Activated CD4-positive, alpha-beta T cell treated with anti-CD3 and anti-CD28 coated beads, Interleukin-2, amount 50 U/mL, for 24 hours (primary cell): Measurements from ENCODE around the gene ANXA4.

ENCODE experiments used
- DNase-seq, 2 donors: peaks; one replicate each; pipeline ENCODE4 v3.0.0-alpha.2; 2020; ENCODE audit warnings: low read depth in 1 of 2, low spot score in 1 of 2

Gene ANXA4

DNA sequence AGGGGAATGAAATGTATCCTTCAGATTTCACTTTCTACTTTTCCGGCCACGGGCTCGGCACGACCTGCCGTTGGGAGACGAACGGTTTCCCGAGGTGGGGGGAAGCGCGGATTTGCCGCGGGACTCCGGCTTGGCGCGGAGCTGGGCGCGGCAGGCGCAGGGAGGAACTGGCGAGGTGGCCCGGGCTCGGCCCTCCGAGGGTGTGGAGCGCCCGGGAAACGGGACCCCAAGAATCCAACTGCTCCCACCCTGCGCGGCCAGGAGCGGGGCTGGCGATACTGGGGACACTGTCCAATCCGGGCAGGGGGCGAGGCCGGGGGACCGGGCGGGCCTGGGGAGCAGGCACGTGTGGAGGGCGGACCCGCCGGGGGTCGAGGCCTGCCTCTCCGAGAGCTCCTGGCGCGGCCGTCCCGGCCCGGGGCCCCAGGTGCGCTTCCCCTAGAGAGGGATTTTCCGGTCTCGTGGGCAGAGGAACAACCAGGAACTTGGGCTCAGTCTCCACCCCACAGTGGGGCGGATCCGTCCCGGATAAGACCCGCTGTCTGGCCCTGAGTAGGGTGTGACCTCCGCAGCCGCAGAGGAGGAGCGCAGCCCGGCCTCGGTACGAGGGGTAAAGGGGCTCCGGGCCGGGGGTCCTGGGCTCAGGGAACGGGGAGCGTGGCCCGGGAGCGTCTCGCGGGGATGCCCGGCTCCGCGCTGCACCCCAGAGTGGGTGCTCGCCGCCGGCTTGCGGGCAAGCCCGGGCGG is at the start of gene ANXA4:
ANXA4 (plus strand) TSS at position 560 of the 747 bp plus-strand sequence. CDS start 39,432 bp downstream, outside the sequence.
- peak; percentile 50 to 60 for DNase-seq

DNA sequence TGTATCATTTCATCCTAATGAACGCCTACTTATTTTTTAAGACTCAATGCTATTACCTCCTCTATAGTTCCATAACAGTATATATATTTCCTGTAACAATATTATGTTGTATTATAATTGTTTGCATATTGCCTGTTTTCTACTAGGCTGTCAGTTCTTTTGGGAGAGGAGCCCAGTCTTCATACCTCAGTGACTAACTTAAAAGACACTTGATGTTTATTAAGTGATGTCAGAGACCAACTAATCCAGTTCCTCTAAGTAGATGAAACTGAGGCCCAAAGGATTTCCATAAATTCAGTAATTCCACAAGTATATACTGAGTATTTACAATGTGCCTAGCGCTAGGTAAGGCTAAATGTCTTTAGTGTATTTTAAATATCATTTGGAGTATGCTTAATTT is 49.5 kb upstream of the ANXA4 start:
- no peak for DNase-seq

DNA sequence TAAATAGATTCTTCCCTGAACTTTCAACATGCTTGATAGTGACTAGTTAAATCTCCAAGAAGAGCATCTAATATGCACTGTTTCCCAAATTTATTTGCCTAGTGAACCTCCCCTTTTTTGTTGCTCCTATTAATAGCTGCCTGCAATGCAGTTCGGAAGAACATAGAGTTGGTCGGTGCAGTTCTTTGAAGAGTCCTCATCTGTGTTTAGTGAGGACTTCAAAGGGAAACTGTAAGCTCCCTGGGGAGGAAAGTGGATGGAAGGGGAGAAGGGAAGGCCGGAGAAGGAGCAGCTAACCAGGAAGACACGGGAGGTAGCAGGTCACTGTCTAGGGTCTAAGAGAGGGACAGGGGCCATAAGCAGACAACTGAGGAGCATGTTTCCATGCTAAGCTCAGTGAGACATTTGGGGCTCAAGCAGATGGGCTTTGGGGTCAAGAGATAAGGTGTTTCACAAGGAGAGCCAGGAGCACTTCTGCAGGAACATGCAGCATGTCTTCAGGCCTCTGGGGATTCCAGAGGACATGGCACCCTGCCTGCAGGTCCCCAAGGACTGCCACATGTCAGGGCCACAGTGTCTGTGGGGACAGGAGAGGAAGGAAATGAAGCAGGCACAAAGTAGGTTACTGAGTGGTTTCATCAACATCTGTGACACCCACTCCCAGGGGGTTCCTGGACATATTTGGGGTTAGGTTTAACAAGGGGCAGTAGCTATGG is 48.7 kb upstream of the ANXA4 start:
- no peak for DNase-seq

DNA sequence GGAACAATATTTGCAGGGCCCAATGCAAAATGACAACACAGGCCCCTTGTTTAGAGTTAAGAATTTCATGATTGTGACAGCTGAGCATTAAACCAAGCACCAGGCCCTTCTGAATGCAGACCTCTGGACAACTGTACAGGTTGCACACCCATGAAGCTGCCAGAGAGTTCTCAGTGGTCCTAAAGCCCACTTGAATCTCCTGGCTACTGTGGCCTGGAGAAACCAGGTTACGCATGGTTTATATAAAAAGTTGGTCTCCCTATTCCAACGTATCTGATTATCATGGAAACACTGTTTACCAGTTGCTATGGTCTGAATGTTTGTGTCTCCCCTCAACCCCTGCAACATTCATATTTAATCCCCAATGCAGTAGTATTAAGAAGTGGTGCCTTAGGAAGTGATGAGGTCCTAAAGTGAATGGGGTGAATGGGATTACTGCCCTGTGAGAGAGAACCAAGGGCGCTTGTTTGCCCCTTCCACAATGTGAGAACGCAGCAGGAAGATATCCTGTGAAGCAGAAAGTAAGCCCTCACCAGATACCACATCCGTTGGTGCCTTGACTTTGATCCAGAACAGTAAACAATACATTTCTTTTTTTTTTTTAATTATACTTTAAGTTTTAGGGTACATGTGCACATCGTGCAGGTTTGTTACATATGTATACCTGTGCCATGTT is 48.0 kb upstream of the ANXA4 start:
- no peak for DNase-seq

DNA sequence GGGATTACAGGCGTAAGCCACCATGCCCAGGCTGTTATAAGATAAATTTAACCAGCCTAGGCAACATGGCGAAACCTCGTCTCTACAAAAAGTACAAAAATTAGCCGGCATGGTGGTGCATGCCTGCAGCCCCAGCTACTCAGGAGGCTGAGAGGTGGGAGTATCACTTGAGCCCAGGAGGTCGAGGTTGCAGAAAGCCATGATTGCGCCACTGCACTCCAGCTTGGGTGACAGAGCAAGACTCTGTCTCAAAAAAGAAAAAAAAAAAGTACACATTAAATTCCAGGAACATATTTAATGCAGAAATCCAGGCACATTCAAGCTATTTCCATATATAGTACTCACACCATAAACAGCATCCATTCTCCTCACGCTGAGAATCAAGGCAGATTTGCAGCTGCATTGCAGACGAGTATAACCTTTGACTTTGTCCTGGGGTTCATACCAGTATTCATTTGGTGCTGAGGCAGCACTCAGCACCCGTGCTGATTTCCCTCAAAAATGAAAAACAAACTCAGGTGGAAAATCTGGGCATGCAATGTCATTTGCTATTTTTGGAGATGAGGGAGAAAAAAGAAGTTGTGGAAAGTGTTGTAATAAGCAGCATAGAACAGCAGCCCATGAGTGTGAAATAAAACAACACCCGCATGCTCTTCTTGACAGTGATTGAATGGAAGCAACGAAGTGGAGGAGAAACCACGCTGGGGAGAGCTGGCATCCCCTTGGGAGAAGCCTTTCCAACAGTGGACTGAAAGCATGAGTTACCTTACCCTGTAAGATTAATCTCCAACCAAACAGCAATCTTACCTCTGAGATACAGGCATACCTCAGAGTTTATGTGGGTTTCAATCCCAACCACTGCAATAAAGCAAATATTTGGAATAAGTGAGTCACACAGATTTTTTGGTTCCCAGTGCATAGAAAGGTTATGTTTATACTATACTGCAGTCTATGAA is 46.8 kb upstream of the ANXA4 start:
- DNase-seq, result no peak

DNA sequence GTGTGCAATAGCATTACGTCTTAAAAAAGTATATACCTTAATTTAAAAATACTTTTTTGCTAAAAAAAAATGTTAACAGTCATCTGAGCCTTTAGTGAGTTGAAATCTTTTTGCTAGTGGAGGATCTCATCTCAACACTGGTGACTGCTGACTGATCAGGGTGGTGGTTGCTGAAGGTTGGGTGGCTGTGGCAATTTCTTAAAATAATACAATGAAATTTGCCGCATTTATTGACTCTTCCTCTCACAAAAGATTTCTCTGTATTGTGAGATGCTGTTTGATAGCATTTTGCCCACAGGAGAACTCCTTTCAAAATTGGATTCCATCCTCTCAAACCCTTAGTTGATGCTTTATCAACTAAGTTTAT is 46.1 kb upstream of the ANXA4 start:
- DNase-seq, result no peak

DNA sequence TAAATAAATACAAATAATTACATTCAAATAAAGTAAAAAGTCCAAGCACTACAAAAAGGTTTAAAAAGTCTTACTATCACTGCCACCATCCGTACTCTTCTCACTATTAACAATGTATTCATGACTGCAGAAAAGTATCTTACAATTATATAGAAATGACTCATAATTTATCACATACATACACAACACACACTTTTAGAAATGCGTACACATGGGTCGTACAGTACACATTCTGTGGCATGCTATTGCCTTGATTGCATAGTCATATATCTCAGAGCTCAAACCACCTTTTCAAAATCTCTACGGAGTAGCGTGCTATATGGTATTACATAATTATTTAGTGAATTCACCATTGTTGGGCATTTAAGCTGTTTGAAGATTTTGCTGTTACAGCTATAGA is 41.6 kb upstream of the ANXA4 start:
- DNase-seq, result no peak

DNA sequence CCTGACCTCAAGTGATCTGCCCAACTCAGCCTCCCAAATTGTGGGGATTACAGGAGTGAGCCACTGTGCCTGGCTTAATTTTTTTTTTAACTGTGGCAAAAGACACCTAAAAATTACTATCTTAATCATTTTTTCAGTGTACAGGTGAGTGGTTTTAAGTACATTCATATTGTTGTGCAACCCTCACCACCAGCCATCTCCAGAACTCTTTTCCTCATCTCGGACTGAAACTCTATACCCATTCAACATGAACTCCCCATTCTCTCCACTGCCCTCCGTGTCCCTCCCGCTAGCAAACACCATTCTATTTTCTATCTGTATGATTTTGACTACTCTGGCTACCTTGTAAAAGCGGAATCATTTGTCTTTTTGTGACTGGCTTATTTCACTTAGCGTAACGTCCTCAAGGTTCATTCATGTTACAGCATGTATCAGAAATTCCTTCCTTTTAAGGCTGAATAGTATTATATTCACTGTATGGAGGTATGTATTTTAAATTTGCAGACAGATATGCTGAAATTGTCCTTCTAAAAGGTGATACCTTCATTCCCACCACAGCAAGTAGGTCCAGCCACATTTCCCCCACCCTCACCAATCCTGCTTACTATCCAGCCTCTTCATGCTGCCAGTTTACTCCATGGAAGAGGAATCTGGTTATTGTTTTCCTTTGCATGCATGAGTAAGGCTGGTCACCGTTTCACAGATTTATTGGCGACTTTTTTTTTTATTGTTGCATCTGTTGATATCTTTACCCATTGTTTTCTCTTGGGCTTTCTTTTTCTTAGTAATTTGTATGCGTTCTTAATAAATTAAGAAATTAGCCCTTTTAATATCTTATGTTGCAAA is 40.6 kb upstream of the ANXA4 start:
- DNase-seq, result no peak

DNA sequence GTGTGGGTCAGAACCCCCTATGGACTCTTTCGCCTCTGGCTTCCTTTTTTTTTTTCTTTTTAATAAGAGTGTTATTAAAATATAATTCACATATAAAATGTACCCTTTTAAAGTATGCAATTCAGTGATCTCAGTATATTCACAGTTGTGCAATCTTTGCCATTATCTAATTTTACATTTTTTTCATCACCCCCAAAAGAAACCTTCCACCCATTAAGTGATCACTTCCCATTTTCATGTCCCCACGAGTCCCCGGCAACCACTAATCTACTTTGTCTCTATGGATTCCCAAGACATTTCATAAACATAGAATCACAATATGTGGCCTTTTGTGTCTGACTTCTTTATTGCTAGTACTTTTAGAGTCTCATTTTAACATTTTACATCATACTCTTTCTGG is 38.7 kb upstream of the ANXA4 start:
- DNase-seq, result no peak

DNA sequence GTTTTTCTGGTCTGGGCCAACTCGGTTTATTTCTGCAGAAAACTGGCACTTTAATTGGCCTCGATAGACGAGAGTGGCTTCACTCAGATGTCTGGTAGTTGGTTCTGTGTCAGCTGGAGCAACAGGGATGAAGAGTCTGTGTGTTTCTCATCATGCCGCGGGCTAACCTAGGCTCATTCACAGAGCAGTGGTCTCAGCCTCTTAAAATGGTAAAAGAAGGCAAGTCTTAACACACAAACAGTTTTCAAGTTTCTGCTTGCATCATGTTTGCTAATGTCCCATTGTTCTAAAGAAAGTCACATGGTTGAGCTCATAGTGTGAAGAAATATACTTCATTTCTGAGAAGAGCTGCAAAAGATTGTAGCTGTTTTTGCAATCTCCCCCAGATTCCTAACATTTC is 37.5 kb upstream of the ANXA4 start:
- DNase-seq, result no peak

DNA sequence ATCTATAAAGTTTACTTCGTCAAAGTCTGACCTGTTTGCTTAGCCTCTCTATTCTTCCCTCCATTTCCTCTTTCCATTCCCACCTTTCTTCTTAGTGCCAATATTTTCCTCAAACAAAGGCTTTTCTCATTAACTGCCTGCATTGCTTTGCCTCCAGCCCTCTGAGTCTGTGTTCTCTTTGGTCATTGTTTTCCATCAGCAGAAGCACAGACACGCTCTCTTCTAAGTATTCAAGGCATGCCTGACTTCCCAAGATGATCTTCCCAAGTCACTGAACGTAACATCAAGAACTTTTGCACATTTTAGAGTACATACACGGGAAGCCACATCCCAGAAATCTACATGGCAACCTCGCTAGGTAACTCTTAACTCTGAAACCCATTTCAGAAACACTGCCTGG is 32.6 kb upstream of the ANXA4 start:
- no peak for DNase-seq

DNA sequence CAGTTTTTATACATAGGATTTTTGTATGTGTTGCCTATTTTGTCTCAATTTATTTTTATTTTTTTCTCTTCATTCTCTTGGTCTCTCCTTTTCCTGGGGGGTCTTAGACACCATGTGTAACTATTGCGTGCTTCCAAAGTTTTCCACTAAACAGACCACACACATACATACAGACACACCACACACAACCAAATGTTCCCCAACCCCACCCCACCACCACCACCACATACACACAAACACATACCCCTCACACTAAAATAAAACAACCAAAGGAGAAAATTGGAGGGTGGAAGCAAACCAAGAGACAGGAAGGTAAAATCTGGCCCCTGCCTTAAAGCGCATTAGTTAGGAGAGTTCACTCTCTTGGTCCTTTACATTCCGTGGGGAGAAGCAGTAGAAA is 30.0 kb upstream of the ANXA4 start:
- DNase-seq, result no peak

DNA sequence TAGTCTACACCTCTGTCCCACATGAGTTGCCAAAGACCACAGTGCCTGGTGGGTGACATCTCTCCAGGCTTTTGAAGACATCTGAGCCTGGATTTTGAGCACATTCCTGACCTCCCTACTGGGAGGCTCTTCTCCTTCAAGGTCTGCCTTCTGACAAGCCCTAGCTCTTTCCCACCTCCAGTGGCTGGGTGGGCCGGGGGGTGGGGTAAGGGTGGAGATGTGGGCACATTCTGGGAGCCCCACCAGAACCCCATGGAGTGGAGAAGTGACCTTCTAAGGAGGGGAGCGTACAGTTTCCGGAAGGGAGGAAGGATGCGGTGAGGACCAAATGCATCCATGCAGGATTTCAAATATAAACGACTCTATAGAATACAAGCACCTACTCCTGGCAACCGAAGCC is 27.9 kb upstream of the ANXA4 start:
- no peak for DNase-seq

DNA sequence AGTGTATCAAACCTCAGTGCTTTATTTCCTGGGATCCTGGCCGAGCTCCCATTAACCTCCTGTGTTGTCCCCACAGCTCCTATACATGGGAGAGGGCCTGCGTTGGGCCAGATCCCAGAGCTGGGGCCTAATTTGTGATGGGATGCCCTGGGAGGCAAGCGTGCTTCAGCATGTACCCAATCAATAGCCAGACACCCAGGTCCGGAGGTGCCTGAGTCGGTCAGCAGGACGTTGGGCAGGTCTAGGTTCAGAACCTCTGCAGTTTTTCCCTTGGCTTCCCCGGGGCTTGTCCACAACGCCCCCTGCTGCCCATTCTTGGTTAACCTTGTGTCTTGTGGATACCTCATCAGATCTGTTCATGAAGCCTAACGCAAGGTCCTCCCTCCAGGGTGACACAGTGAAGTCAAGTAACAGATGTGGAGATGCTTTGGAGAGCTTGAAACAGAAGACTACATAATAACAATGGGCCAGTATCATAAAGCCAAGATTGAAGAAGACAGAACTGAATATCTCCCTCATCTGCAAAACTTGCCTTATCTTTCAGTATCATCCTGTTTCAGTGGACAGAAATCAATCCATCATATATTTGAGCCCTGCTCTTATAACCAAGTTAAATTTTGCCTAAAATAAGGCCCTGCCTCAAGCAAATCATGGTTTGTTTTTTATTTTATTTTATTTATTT is 27.3 kb upstream of the ANXA4 start:
- DNase-seq, result peak; percentile 87 to 88

DNA sequence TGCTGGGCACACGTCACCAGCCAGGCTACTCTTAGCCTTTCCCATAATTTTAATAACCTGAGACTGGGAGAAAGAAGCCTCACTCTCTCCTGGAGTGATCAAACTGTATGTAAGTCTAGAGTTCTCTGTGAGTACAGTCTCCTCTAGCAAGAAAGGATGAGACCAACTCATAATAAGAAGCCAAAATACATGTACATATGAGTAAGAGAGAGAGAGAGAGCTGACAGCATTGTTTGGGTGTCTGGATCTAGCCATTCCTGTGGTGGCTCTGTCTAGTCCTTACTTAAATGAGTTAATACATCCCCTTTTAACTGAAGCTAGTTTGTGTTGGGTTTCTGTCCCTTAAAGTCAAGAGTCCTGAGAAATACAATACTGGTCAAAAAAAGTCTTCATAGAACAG is 26.0 kb upstream of the ANXA4 start:
- no peak for DNase-seq

DNA sequence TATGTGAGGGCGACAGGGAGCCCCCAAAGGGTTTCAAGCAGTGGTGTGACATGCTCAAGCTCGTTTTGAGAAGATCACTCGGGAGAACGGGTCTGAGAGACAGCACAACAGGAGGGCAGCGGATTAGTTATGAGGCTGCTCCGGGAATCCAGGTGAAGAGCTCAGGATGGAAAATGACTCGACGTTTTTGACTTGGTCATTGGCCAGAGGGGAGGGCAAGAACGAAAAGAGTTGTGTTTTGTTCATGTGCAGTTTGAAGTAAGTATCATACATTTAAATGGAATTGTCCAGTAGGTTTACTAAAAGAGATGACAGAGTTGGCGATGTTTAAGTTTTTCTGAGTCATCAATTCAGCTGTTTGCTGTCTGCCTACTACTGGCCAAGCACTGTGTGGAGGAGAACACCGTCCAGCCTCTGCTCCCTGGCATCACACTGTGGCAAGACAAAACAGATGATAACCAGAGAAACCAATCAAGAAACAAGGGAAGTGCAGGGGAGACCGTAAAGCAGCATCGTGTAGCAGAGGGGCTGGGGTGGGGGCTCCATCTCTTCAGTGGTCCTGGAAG is 25.3 kb upstream of the ANXA4 start:
- DNase-seq, result no peak

DNA sequence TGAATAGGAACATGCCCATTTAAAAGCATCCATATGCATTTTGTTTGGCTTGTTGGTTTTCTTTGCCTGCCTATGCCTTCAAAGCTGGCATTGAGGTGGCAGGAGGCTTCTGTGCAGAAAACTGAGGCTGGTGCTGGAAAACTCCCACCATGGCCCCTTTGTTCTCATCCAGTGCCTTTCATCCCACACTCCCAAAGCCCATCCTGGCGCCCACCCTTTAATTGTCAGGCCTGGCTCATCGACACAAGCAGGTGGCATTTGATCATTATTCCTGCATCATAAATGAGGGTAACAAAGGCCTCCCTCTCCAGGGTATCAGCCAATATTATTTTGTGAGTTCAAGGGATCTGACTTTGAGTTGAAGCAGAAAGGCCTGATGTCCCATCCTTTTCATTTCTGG is 24.7 kb upstream of the ANXA4 start:
- DNase-seq, result no peak

DNA sequence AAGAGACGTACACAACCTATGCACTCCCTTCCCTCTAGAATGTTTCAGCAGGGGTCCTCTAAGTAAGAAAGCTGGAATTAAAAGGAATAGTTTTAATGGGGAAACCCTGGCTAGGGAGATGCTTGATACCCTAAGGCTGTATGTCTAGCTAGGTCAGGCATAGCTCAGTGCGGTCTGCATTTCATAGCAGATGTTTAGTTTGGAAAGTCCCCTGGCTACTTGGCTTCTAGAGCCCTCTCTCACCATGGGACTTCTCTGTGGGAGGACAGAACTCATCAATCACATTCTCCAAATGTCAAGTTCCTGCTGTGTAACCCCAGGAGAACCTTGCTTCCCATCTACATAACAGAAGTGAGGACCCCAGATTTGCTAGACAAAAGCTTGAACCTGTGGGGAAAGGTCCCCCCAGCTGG is 24.1 kb upstream of the ANXA4 start:
- no peak for DNase-seq

DNA sequence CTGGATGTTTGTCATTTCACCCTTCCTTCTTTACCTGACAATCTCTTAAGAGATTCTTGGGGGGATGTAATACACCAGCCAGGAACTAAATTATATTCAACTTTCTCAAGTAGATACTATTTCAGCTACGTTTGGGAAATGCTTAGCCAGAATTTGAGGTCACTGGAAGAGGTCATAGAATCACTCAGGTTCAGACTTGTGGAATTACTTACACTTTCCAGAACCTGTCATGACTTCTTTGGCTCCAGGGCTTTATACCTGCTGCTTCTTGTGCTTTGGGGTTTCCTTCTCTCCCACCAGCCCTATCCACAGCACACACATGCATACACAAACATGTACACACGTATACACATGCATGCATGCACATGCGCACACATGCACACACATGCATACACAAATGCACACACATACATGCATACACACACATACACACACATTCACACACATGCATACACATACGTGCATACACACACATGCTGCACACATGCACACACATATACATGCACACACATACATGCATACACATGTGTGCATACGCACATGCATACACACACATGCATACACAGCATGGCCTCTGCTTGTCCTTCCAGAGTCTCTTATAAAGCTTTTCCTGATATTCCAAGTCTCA is 23.5 kb upstream of the ANXA4 start:
- no peak for DNase-seq
